NCI-H2196 (cell line): ENCODE results near the gene DUS3L.

Experiments
- DNase-seq: peaks from one replicate; lab custom pipeline; 2025; ENCODE audit not compliant: unreplicated experiment; lab: John Stamatoyannopoulos, UW

The DUS3L gene, protein sequence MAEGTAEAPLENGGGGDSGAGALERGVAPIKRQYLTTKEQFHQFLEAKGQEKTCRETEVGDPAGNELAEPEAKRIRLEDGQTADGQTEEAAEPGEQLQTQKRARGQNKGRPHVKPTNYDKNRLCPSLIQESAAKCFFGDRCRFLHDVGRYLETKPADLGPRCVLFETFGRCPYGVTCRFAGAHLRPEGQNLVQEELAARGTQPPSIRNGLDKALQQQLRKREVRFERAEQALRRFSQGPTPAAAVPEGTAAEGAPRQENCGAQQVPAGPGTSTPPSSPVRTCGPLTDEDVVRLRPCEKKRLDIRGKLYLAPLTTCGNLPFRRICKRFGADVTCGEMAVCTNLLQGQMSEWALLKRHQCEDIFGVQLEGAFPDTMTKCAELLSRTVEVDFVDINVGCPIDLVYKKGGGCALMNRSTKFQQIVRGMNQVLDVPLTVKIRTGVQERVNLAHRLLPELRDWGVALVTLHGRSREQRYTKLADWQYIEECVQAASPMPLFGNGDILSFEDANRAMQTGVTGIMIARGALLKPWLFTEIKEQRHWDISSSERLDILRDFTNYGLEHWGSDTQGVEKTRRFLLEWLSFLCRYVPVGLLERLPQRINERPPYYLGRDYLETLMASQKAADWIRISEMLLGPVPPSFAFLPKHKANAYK

DNA sequence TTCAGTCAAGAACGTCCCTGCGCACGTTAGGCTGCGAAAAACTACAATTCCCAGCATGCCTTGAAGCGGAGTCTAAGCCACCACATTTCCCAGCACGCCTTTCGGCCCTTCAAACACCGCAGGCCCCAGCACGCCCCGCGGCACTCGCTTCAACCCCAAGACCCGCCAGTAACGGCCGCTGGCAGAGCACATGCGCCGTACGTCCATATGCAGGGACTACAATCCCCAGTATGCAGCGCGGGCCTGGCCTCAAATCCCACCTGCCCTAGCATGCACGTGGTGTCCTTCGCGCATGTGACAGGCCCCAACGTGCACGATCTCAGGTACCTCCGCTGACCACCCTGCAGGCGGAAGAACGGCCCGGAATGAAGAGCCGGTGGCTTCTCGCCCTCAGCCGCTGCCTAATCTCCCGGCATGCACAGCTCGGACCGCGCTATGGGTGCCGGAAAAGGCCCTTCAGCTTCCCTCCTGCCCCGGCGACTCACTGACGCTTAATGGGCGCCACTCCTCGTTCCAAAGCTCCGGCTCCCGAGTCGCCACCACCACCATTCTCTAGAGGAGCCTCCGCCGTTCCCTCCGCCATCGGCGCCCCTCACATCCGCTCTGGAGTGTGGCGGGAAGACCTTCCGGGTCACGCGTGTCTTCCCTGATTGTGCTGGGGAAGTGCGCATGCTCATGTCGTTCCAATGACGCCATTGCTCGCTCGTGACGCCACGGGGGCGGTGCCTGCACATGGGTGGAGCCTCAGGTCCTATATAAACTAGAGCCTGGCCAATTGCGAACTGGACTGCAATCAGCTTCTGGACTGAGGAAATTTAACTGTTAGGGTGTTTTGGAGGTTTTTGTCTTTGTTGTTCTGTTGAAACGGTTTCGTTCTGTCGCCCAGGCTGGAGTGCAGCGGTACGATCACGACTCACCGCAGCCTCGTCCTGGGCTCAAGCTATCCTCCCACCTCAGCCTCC is at the start of gene DUS3L:
TSS of gene DUS3L (minus strand) at position 605 of the 962 bp plus-strand sequence. CDS start at position 583, 22 bp downstream.
- peak; percentile 98 for DNase-seq

DNA sequence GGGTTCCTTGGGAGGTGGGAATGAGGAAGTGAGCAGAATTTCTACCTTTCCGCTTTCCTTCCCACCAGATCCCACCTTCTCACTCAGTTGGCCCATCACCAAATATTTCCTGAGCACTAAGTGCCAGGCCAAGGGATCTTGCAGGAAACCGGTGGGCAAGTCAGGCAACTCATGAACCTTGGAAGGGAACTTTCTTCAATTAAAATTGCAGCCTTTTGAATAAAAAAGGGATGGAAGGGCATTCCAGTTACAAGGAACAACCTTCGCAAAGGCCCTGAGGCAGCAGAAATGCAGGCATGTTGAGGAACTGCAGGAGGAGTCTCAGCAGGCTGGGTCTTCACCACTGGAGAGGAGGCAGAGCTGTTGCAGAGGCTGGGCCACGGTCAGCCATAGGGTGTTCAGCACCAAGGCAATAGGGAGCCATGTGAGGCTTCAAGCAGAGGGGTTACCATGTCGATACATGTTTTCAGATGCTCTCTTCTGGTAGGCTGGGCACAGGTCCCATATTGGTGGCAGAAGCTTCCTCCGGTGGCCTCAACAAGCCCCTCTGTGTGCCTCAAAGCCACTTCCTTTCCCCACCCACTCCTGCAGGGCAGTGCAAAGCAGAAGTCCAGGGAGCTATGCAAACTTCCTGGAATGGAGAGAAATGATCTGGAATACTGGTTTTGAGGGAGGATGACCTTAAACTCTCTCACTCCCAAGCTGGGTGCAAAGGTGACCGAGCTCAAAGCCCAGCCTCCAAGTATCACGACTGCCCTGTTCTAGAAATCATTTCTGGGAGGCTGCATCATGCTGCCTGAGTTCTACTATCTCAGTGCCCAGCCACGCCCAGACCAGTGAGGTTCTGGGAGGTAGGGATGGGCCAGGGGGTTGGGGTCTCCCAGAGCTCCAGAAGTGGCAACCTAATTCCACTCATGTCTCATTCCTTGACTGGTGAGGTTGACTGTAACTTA is 48.4 kb upstream of the DUS3L start, which contains the start of gene FUT6:
TSS of gene FUT6 (minus strand) at position 638 of the 953 bp plus-strand sequence. CDS start 7,135 bp downstream, outside the sequence.
- DNase-seq, result no peak

DNA sequence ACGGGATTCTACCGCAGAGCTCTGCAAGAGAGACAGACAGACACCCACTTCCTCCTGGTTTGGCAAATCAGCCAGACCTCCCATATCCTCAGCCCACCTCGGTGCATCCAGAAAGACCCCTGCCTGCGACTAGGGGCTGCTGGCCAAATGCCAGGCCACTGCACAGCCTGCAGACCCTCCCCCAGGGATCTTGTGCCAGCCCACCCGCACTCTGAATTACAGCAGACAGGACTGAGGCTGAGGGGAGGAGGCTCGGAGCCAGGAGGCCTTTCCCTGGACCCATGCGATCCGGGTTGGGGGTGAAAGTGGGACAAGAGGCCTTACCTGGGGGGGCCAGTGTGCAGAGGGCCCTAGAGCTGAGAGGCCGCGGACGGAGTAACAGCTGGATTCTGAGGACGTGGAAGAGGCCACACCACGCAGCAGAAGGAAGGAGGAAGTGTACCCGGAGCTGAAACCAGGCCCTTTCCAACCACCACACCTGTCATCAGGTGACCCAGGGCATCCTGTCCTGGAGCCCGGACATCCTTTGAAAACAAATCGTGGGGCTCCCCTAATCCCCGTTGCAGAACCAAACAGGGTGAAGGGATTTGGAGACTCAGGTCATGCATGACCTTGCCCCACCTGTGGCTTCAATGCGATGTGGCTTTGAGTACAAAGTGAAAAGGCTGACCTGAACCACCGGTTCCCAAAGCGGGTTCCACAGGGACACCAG is 47.5 kb upstream of the DUS3L start:
- DNase-seq, result no peak

DNA sequence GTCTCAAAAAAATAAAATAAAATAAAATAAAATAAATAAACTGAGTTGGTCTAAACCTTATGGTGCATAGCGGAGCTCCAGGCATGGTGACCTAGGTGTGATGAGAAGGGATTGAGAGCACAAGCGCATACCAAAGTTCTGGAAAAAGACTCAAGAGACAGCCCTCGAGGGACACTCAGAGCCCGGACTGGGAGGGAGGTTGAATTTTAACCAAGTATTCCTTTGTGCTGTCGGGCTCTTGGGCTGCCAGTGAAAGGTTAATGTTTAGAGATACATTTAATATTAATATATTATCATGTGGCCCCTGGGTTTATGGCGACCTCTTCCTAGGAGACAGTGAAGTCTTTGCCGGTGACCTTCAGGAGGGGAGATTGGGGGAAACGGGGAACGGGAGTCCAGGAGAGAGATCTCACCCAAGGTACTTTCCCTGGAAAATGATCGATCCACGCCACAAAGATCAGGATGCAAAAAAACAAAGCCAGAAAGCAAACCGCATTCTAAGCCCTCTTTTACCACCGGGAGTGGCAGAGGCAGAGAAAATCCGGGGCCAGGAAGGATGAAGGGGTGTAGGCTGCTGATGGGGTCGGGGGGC is 46.9 kb upstream of the DUS3L start:
- DNase-seq, result no peak

DNA sequence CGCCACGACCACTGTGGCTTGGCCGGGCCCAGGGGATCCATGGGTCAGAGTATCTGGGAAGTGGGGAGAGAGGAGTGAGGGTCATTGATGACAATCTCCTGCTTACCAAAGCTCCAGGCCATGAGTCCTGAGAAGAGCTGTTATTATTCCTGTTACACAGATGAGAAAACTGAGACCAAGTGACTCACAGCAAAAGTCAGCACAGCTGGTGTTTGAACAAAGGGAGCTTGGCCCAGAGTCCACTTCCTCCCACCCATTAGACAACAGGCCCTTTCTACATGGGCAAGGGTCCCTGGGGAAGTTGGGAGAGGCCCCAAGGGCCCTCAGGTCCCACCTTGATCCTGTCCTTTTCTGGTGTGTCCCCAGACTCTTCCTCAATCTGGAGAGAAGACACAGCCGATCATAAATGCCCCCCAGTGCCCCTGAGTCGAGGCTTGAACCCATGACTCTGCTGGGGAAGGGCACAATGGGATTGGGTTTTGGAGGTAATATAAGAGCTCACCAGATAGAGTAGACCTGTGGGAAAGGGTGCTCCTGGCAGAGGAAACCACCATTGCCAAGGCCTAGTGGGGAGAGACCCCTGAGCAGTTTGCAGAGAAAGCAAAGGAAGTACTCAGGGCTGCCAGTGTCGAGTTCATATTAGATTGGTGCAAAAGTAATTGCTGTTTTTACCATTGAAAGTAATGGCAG is 41.7 kb upstream of the DUS3L start:
- no peak for DNase-seq

DNA sequence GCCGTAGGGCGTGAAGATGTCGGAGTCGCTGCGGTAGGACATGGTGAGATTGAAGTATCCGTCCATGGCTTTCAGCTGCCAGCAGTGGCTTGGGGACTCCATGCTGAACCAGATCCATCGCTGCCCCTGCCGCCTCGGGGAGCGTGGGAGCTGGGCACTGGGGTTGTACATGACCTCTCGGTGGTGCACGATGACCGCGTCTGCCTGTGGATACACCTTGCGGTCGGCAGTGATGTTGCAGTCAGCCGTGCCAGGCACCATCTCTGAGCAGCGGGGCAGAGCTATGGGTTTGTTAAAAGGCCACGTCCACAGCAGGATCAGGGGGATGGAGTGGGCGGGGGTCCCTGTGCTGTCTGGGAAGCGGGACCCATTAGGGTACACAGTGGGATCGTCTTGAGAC is 41.1 kb upstream of the DUS3L start:
- DNase-seq, result no peak

DNA sequence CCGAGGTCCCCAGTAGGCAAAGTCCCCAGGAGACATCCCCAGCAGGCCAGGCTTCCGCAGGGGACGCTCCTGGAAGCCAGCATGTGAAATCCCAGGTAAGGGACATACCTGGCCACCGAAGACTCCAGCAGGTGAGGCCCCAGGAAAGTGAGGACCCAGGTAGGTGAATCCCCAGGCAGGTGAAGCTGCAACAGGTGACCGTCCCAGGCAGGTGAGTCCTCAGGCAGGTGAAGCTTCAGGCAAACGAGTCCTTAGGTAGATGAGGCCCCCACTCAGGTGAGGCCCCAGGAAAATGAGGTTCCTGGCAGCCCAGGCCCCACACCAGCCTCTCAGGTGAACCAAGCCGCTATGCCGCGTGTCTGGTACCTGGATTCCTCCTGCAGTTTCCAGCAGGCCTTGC is 40.2 kb upstream of the DUS3L start:
- DNase-seq, result no peak

DNA sequence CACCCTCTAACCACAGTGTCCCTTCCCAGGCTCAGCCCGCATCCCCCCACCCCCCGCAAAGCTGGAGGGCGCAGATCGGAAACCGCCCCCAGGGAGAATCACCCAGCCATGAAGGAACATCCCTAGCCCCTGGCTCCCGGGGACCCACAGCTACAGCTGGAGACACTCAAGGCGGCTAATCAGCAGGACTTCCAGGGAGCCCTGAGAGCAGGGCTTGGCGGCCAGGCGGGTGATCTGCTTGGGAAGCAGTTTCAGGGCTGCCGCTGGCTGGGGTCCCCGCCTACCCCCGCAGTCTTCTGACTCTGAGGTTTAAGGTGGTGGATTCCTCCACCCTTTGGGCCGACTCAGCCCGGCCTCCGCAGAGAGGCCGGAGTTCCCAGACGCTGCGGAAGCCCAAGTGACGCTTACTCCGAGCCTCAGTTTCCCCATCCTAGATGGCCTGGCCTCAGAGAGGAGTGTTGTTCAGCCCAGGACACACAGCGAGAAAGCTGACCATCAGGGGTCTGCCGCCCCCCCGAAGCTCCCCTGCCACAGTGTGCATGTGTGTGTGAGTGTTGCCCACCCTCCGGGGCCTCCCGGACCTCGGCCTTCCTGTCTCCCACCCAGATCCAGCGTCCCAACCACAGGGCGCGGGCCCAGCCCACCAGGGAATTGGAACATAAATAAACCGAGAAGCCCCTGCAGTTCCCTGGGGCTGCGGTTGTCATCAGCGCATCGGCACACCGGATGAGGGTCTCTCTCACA is 38.8 kb upstream of the DUS3L start:
- no peak for DNase-seq

DNA sequence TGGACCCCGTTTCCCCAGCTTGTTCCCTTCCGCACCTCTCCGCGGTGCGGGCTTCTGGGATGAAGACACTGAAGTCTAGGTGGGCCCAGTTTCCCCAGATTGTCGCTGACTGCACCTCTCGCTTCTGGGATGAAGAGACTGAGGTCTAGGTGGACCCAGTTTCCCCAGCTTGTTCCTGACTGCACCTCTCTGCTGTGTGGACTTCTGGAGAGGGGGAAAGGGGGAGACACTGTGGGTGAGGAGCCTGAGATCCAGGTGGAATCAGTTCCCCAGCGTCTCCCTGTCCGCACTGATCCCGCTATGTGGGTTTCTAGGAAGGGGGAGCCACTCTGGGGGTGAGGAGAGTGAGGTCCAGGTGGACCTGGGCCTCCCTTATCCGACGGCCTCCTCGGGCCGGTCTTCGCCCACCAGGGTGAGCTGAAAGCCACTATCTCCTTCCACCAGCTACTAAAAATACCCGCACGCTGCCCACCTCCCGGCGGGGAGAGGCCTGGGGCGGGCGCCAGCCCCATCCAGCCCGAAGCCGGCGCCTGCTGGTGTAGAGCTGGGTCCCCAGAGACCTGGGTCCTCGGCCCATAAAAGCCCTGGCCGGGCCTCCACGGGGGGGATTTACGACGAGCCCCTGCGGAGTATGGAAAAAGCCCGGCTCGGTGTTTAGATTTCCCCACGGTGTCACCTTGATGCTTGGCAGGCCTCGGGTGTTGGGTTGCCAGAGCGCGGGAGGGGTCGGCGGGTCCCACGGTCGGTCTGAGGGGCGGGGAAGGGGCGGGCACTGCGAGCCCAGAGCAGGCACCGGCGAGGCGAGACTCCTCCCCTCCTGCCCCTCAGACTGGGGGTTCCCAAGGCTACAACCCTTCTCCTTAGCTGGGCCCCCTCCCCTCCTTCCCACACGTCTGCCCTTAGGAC is 38.0 kb upstream of the DUS3L start:
- DNase-seq, result no peak

DNA sequence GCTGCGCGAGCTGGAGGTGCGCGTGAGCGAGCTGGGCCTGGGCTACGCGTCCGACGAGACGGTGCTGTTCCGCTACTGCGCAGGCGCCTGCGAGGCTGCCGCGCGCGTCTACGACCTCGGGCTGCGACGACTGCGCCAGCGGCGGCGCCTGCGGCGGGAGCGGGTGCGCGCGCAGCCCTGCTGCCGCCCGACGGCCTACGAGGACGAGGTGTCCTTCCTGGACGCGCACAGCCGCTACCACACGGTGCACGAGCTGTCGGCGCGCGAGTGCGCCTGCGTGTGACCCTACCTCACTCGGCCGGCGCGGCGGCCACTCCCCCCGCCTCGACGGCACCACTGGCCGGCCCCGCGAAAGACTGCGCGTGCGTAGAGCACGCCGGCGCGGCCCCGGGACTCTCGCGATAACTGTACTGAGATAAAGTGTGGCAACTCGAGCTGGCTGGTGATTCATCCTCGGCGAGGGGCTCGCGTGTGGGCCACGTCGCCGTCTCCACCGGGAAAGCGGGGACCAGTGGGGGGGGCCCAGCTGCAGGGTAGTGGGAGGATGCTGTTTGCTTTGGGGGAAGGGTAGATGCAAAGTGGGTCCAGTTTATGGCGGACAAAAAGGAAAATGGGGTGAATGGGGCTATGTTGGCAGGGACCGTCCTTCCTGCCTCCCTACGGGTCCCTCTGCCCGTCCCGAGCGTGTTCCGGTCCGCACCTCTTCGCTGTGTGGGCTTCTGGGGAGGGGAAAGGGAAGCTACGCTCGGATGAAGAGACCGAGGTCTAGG is 37.1 kb upstream of the DUS3L start:
- peak; percentile 98 for DNase-seq

DNA sequence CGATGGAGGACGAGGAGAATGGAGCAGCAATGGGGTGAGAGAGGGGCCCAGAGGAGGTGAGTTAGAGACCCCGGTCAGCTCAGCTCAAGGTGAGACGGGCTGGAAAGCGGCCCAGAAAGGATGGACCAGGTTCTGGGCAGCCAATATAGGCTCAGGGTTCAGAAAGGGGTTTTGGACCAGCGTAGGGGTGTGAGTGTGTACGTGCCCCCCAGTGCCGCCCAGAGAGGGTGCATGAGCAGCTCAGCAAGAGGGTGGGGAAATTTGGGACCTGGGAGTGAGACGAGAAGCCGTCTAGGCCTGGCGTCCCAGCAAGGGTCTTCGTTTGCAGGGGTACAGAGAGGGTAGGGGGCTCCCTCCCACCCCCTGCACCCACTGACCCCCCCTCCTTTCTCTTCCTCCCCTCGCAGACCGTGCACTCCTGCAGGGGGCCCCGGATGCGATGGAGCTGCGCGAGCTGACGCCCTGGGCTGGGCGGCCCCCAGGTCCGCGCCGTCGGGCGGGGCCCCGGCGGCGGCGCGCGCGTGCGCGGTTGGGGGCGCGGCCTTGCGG is 36.5 kb upstream of the DUS3L start:
- DNase-seq, result no peak

DNA sequence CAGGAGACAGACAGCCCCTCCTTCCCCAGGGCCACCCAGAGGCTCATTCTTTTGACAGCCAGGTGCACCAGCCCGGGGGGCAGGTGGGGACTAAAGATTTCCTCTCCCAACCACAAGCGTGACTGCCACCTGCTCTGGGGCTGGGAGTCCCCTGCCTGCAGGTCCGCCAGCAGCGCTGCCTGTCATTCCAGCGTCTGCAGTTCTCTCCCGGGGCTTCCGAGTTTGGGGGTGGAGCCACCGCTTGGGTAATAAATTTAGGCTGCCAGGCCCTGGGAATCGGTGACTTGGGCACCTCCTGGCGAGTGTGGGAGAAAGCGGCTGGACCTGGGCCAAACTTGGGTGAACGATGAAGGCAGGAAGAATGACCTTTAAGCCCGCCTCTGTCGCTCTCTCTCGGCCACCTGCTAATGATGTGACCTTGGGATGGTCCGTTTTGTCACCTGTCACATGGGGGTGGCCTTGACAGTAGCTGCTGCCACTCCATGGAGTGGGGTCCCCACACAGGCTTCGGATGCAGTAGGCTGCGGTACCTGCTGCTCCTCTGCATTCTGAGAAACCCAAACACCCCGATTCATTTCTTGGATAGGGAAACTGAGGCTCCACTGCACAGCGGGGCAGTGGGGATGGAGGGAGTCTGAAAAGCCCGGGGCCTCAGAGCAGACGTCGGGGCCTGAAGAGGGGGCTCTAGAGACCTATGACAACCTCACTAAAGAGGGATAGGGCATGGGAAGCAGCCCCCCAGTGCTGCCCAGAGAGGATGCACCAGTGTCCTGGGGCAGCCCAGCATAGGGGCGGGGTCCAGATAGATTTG is 35.8 kb upstream of the DUS3L start:
- peak; percentile 93 for DNase-seq

DNA sequence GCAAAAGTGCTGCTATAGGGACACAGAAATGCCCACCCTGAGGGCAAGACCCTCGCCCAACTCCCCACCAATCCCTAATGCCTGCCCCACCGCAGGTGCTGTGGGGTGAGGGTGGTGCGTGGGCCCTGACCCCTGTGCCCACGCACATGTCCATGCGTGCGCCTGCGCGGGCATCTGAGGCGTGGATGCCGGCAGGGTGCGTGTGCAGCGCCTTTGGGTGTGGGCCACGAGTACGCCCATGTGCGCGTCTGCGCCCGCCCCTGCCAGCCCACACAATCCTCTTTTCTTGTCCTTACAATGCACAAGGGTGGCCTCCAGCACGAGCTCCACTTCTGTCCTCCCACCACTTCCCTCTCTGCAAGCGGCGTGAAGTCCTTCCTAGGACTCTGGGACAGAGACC is 34.2 kb upstream of the DUS3L start:
- no peak for DNase-seq

DNA sequence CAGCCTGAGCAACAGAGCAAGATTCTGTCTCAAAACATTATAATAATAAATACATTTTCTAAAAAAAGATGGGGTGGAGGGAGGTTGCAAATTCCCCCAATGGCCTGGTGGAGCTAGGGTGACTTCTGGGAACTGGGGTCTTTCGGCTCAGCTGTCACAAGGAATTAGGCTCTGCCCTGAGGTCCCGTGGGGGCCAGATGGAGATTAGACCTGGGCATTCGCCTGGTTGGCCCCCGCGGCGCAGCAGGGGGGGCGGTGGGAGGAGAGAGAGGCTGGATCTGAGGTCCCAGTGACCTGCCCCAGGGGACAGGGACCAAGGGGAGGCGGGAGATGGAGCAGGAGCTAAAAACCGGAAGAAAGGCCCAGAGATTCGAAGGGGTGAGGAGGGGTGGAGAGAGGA is 33.8 kb upstream of the DUS3L start:
- no peak for DNase-seq
